ENCODE results near the gene NPHP4.

- TF ChIP-seq CTCF (IDR thresholded peaks at IDR 0.05; ENCODE audit: low read depth, low read length, missing input control) (no peak), SP1 (IDR thresholded peaks at IDR 0.05) (no peak), ATF3 (IDR thresholded peaks at IDR 0.05) (no peak), HNF4G (IDR thresholded peaks at IDR 0.05) (no peak), GABPA (IDR thresholded peaks at IDR 0.05 in 1 of 2, conservative IDR thresholded peaks at IDR 0.05 in 1 of 2) (no peak), YY1 (IDR thresholded peaks at IDR 0.05) (no peak), REST (IDR thresholded peaks at IDR 0.05) (no peak), MAX (IDR thresholded peaks at IDR 0.05) (no peak), ZBTB33 (IDR thresholded peaks at IDR 0.05) (no peak), RAD21 (IDR thresholded peaks at IDR 0.05) (no peak), NR2F2 (IDR thresholded peaks at IDR 0.05) (no peak), RXRA (IDR thresholded peaks at IDR 0.05) (no peak), FOXA2 (IDR thresholded peaks at IDR 0.05) (no peak), TAF1 (conservative IDR thresholded peaks at IDR 0.05) (no peak)
Observed at GRCh38 chr1:5938101-5938646, 54.1 kb downstream of the NPHP4 start.

Measured in liver (tissue), 3 donors.